SK-N-SH treated with all-trans-retinoic acid at 6 μM for 48 hours (cell line): ENCODE results near the gene METTL1.

ENCODE experiments used
- ARNTL ChIP-seq: fragments of 450-650 bp; formaldehyde crosslinking; IDR thresholded peaks from 2 replicates; pipeline ENCODE4 v1.5.0; 2020; ENCODE audit warnings: low read depth, mild to moderate bottlenecking, moderate library complexity, borderline replicate concordance
- BACH2 ChIP-seq: fragments of 250-450 bp; sonication (Bioruptor Pico); IDR thresholded peaks from 2 replicates; pipeline ENCODE4 v1.9.0; 2021; ENCODE audit warnings: mild to moderate bottlenecking, borderline replicate concordance
- CREB5 ChIP-seq: fragments of 250-450 bp; sonication (Bioruptor Pico); IDR thresholded peaks from 2 replicates; pipeline ENCODE4 v1.5.1; 2020; ENCODE audit warnings: low read depth, mild to moderate bottlenecking, moderate library complexity
- CSRNP3 ChIP-seq: fragments of 250-450 bp; sonication (Bioruptor Pico); IDR thresholded peaks from 2 replicates; pipeline ENCODE4 v1.5.1; 2021; ENCODE audit warnings: mild to moderate bottlenecking, moderate library complexity
- ESRRG ChIP-seq: fragments of 250-450 bp; sonication (Bioruptor Pico); IDR thresholded peaks from 2 replicates; pipeline ENCODE4 v1.6.1; 2021; ENCODE audit warnings: mild to moderate bottlenecking
- GLIS3 ChIP-seq: fragments of 250-450 bp; sonication (Bioruptor Pico); IDR thresholded peaks from 2 replicates; pipeline ENCODE4 v1.5.0; 2020; ENCODE audit warnings: mild to moderate bottlenecking, moderate library complexity
- ISL1 ChIP-seq: fragments of 250-450 bp; sonication (Bioruptor Pico); IDR thresholded peaks from 2 replicates; pipeline ENCODE4 v2.1.2; 2022; ENCODE audit warnings: mild to moderate bottlenecking, moderate library complexity
- PATZ1 ChIP-seq: fragments of 250-450 bp; sonication (Bioruptor Pico); IDR thresholded peaks from 2 replicates; pipeline ENCODE4 v1.8.0; 2020; ENCODE audit warnings: mild to moderate bottlenecking, moderate library complexity, borderline replicate concordance
- POU6F1 ChIP-seq: fragments of 250-450 bp; sonication (Bioruptor Pico); IDR thresholded peaks from 2 replicates; pipeline ENCODE4 v1.8.0; 2021; ENCODE audit warnings: low read depth, mild to moderate bottlenecking, moderate library complexity, borderline replicate concordance
- RARB ChIP-seq: fragments of 250-450 bp; sonication (Bioruptor Pico); IDR thresholded peaks from 2 replicates; pipeline ENCODE4 v1.8.0; 2021; ENCODE audit warnings: mild to moderate bottlenecking, moderate library complexity
- TCF4 ChIP-seq: fragments of 250-450 bp; sonication (Bioruptor Pico); IDR thresholded peaks from 2 replicates; pipeline ENCODE4 v1.8.0; 2021; ENCODE audit warnings: mild to moderate bottlenecking, moderate library complexity, borderline replicate concordance
- ZC3H10 ChIP-seq: fragments of 250-450 bp; sonication (Bioruptor Pico); IDR thresholded peaks from 2 replicates; pipeline ENCODE4 v1.5.1; 2021; ENCODE audit warnings: mild to moderate bottlenecking, moderate library complexity
- ZFP3 ChIP-seq: fragments of 250-450 bp; sonication (Bioruptor Pico); IDR thresholded peaks from 2 replicates; pipeline ENCODE4 v1.5.0; 2020; ENCODE audit warnings: mild to moderate bottlenecking, moderate library complexity
- ZFP30 ChIP-seq: fragments of 450-650 bp; formaldehyde crosslinking; IDR thresholded peaks from 2 replicates; pipeline ENCODE4 v1.5.0; 2022; ENCODE audit warnings: mild to moderate bottlenecking, moderate library complexity

GRCh38 chr12:57780284-57780897 lies 8.5 kb upstream of the METTL1 start:
- TF ChIP-seq ZFP30 (CRISPR knock-in tag) (no peak), ZC3H10 (CRISPR knock-in tag) (no peak), CREB5 (CRISPR knock-in tag) (no peak), ISL1 (no peak), ESRRG (CRISPR knock-in tag) (no peak), CSRNP3 (no peak), ARNTL (CRISPR knock-in tag) (no peak), ZFP3 (CRISPR knock-in tag) (no peak), PATZ1 (CRISPR knock-in tag) (no peak), POU6F1 (no peak), BACH2 (no peak), TCF4 (CRISPR knock-in tag) (no peak), GLIS3 (CRISPR knock-in tag) (no peak), RARB (CRISPR knock-in tag) (no peak)
